DND-41 (cell line): Measurements from ENCODE around the gene FLNC.

Experiments used
- EZH2 ChIP-seq: IDR thresholded peaks from 3 replicates; pipeline ENCODE4 v1.6.1; 2012; ENCODE audit warnings: borderline replicate concordance, low read depth, mild to moderate bottlenecking, moderate library complexity, low read length, inconsistent platforms; ENCODE audit not compliant: severe bottlenecking
- TF ChIP-seq, protein P1 (sequence below): IDR thresholded peaks from 2 replicates; pipeline ENCODE4 v1.5.1; 2012; ENCODE audit warnings: borderline replicate concordance, low read length, moderate library complexity, mild to moderate bottlenecking; ENCODE audit not compliant: poor library complexity, severe bottlenecking; ENCODE audit errors: extremely low read depth

DNA sequence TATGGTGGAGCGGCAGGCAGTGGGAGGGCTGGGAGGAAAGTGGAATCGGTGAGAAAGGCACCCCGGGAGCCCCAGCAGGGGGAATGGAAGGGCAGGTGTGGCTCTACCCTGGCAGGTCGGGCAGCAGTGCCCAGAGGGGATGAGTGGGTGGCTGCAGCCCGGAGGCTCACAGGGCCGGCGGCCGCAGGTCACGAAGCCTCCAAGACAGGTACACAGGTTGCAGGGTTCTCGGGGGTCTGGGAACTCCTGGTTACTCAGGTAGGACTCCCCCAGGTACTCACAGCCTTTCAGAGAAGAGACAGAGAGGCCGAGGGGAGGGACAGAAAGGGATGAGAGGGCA is 58.5 kb downstream of the FLNC start:
- TF ChIP-seq, protein P1, sequence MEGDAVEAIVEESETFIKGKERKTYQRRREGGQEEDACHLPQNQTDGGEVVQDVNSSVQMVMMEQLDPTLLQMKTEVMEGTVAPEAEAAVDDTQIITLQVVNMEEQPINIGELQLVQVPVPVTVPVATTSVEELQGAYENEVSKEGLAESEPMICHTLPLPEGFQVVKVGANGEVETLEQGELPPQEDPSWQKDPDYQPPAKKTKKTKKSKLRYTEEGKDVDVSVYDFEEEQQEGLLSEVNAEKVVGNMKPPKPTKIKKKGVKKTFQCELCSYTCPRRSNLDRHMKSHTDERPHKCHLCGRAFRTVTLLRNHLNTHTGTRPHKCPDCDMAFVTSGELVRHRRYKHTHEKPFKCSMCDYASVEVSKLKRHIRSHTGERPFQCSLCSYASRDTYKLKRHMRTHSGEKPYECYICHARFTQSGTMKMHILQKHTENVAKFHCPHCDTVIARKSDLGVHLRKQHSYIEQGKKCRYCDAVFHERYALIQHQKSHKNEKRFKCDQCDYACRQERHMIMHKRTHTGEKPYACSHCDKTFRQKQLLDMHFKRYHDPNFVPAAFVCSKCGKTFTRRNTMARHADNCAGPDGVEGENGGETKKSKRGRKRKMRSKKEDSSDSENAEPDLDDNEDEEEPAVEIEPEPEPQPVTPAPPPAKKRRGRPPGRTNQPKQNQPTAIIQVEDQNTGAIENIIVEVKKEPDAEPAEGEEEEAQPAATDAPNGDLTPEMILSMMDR, result no peak
- TF ChIP-seq EZH2, result no peak
